Ectodermal cell (in vitro differentiated cells): ENCODE results near the gene FGFBP1.

Experiments used
- H3K27ac ChIP-seq: 2 replicates; pipeline ENCODE4 v1.7.0; 2013; ENCODE audit warnings: mild to moderate bottlenecking, low read depth, low read length; ENCODE audit not compliant: insufficient read depth, poor library complexity, severe bottlenecking
- H3K27me3 ChIP-seq: 2 replicates; pipeline ENCODE4 v1.7.0; 2013; ENCODE audit warnings: mild to moderate bottlenecking, low read length; ENCODE audit not compliant: insufficient read depth, control insufficient read depth, poor library complexity, severe bottlenecking
- H3K36me3 ChIP-seq: one replicate; pipeline ENCODE4 v1.7.0; 2013; ENCODE audit warnings: low read length; ENCODE audit not compliant: control insufficient read depth, insufficient read depth
- H3K4me1 ChIP-seq: one replicate; pipeline ENCODE4 v1.7.0; 2013; ENCODE audit warnings: low read length; ENCODE audit not compliant: control insufficient read depth, insufficient read depth
- H3K4me3 ChIP-seq: 2 replicates; pipeline ENCODE4 v1.7.0; 2013; ENCODE audit warnings: low read depth, low read length, control low read depth; ENCODE audit not compliant: insufficient read depth
- H3K9me3 ChIP-seq: 2 replicates; pipeline ENCODE4 v1.7.0; 2013; ENCODE audit warnings: mild to moderate bottlenecking, low read length, moderate library complexity; ENCODE audit not compliant: control insufficient read depth
- WGBS, 2 experiments: methylation state at CpG; one replicate each; pipeline ENCODE4 v1.1.7; 2013; ENCODE audit warnings: missing lambda C conversion rate in 2 of 2; 5-methylcytosine and 5-hydroxymethylcytosine counted together

Gene FGFBP1

GRCh38 chr4:15947684-15948083 is 9.1 kb upstream of the FGFBP1 start:
- Histone ChIP-seq H3K27ac (no peak overlapping the region), H3K4me3 (no peak overlapping the region), H3K4me1 (no peaks in the 10 kb centered on the region), H3K36me3 (no peaks in the 10 kb centered on the region), H3K9me3 (no peaks in the 10 kb centered on the region), H3K27me3 (no peaks in the 10 kb centered on the region)
- WGBS, 2 experiments, result 89 to 93% methylated on average over 8 of the region's 8 CpGs

GRCh38 chr4:15945516-15945915 is 7.0 kb upstream of the FGFBP1 start:
- Histone ChIP-seq H3K27me3 (no peaks in the 10 kb centered on the region), H3K4me1 (no peaks in the 10 kb centered on the region), H3K9me3 (no peaks in the 10 kb centered on the region), H3K36me3 (no peaks in the 10 kb centered on the region), H3K27ac (no peak overlapping the region), H3K4me3 (no peak overlapping the region)
- 93 to 97% methylated on average over 1 of the region's 1 CpG for WGBS, 2 experiments

- Histone ChIP-seq H3K4me1 (no peaks in the 10 kb centered on the region), H3K27me3 (no peaks in the 10 kb centered on the region), H3K27ac (no peak overlapping the region), H3K4me3 (no peak overlapping the region), H3K36me3 (no peaks in the 10 kb centered on the region), H3K9me3 (no peaks in the 10 kb centered on the region)
- 80 to 91% methylated on average over 2 of the region's 2 CpGs for WGBS, 2 experiments
Observed at GRCh38 chr4:15944895-15945294, 6.4 kb upstream of the FGFBP1 start.

- Histone ChIP-seq H3K27me3 (no peaks in the 10 kb centered on the region), H3K9me3 (no peaks in the 10 kb centered on the region), H3K36me3 (no peaks in the 10 kb centered on the region), H3K4me3 (no peak overlapping the region), H3K4me1 (no peaks in the 10 kb centered on the region), H3K27ac (no peak overlapping the region)
- WGBS, 2 experiments, result 91 to 100% methylated on average over 1 of the region's 1 CpG
Observed at GRCh38 chr4:15942283-15942682, 3.7 kb upstream of the FGFBP1 start.

- Histone ChIP-seq H3K9me3 (no peaks in the 10 kb centered on the region), H3K36me3 (no peaks in the 10 kb centered on the region), H3K27ac (no peak overlapping the region), H3K27me3 (no peaks in the 10 kb centered on the region), H3K4me3 (no peak overlapping the region), H3K4me1 (no peaks in the 10 kb centered on the region)
- 38 to 42% methylated on average over 8 of the region's 8 CpGs for WGBS, 2 experiments
Observed at GRCh38 chr4:15938182-15938581, 358 bp downstream of the FGFBP1 start.

GRCh38 chr4:15936495-15936894 is 2.0 kb downstream of the FGFBP1 start:
- WGBS, 2 experiments, result 89 to 91% methylated on average over 4 of the region's 4 CpGs

GRCh38 chr4:15935504-15936402 is 2.8 kb downstream of the FGFBP1 start:
- H3K4me1 ChIP-seq, result no peaks in the 10 kb centered on the region
- H3K27ac ChIP-seq, result no peak overlapping the region
- no peaks in the 10 kb centered on the region for H3K36me3 ChIP-seq
- H3K4me3 ChIP-seq, result no peak overlapping the region
- H3K27me3 ChIP-seq, result no peaks in the 10 kb centered on the region
- WGBS, 2 experiments, result 94 to 95% methylated on average over 10 of the region's 10 CpGs
- H3K9me3 ChIP-seq, result no peaks in the 10 kb centered on the region

More at GRCh38 chr4:15936495-15936894, 2.0 kb downstream of the FGFBP1 start:
- H3K9me3 ChIP-seq, result no peaks in the 10 kb centered on the region
- no peaks in the 10 kb centered on the region for H3K36me3 ChIP-seq
- H3K27me3 ChIP-seq, result no peaks in the 10 kb centered on the region
- H3K4me3 ChIP-seq, result no peak overlapping the region
- no peak overlapping the region for H3K27ac ChIP-seq
- no peaks in the 10 kb centered on the region for H3K4me1 ChIP-seq

GRCh38 chr4:15934259-15934658 is 4.3 kb downstream of the FGFBP1 start:
- Histone ChIP-seq H3K27ac (no peak overlapping the region), H3K27me3 (no peaks in the 10 kb centered on the region), H3K4me3 (no peak overlapping the region), H3K4me1 (no peaks in the 10 kb centered on the region), H3K9me3 (no peaks in the 10 kb centered on the region), H3K36me3 (no peaks in the 10 kb centered on the region)
- 86 to 89% methylated on average over 3 of the region's 3 CpGs for WGBS, 2 experiments

- Histone ChIP-seq H3K9me3 (no peaks in the 10 kb centered on the region), H3K36me3 (no peaks in the 10 kb centered on the region), H3K4me1 (no peaks in the 10 kb centered on the region), H3K4me3 (no peak overlapping the region), H3K27ac (no peak overlapping the region), H3K27me3 (no peaks in the 10 kb centered on the region)
- WGBS, 2 experiments, result 96% methylated on average over 5 of the region's 5 CpGs
Observed at GRCh38 chr4:15931451-15932210, 6.9 kb downstream of the FGFBP1 start.

GRCh38 chr4:15930314-15930713 is 8.2 kb downstream of the FGFBP1 start:
- Histone ChIP-seq H3K27ac (no peak overlapping the region), H3K4me3 (no peak overlapping the region), H3K27me3 (no peaks in the 10 kb centered on the region), H3K9me3 (no peaks in the 10 kb centered on the region), H3K36me3 (no peaks in the 10 kb centered on the region), H3K4me1 (no peaks in the 10 kb centered on the region)
- WGBS, 2 experiments, result 91% methylated on average over 7 of the region's 7 CpGs
